ENCODE results near the gene F7.

F7 gene

DNA sequence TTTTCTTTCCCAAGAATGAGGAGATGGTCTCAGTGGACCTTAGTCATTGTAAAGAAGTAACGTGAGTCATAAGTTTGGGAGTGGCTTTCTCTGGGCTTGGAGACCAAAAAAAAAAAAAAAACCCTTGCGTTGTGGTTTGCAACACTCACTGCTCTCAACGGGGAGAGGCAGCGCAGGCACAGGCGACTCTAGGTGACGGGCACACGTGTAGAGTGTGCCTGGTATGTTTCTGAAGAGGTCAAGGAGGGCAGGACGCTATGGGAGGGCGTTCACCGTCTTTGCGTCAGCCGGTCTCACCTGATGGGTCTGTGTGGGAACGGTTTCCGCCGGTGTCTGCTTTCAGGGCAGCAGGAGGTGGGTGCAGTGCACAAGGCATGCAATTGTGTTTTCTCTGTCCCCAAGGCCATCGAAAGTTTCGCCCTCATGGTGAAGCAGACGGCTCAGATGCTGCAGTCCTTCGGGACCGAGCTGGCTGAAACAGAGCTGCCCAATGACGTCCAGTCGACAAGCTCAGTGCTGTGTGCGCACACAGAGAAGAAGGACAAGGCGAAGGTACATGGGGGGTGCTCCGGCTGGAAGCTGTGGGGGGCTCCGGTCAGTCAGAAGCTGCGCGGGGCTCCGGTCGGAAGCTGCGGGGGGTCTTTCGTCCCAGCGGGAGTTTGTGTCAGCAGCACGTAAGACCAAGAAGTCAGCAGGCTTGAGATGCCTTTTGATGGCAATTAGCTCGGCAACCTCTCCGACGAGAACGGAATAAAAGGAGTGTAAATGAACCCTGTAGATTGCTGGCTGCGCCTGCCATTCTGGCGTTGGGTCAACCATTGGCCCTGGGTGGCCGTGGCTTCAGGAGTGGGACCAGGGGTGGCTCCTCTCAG lies 40.8 kb upstream of the F7 start:
- H3K9me3 ChIP-seq (ENCODE audit: insufficient read depth, low read length): no peaks in the 10 kb centered on the region
- peak overlapping the region; percentile 1 for H3K9ac ChIP-seq (ENCODE audit: insufficient read length, low read depth)
- DNase-seq (ENCODE audit: low read depth, low spot score): no peak
- peaks cover 14% of the 10 kb centered on the region for H3K4me1 ChIP-seq (ENCODE audit: insufficient read depth, insufficient read length)
- TF ChIP-seq ZNF274 (IDR thresholded peaks at IDR 0.05; ENCODE audit: low read depth, low read length): no peak
- TF ChIP-seq YY1 (IDR thresholded peaks at IDR 0.05; ENCODE audit: insufficient read depth, insufficient read length): no peak
- TF ChIP-seq SUZ12 (IDR thresholded peaks at IDR 0.05; ENCODE audit: extremely low read depth, insufficient read depth, insufficient read length): no peak
- no peaks in the 10 kb centered on the region for H3K36me3 ChIP-seq (ENCODE audit: insufficient read depth, insufficient read length, low read length)
- H3K27me3 ChIP-seq (ENCODE audit: insufficient read depth, insufficient read length): peaks cover 4% of the 10 kb centered on the region
- no peak overlapping the region for H3K4me3 ChIP-seq (ENCODE audit: insufficient read length, low read depth)

GRCh38 chr13:113065406-113066141 lies 40.0 kb upstream of the F7 start:
- Histone ChIP-seq H3K4me3 (ENCODE audit: insufficient read length, low read depth) (no peak overlapping the region), H3K9ac (ENCODE audit: insufficient read length, low read depth) (no peak overlapping the region), H3K4me1 (ENCODE audit: insufficient read depth, insufficient read length) (peaks cover 17% of the 10 kb centered on the region), H3K9me3 (ENCODE audit: insufficient read depth, low read length) (no peaks in the 10 kb centered on the region), H3K27me3 (ENCODE audit: insufficient read depth, insufficient read length) (peaks cover 4% of the 10 kb centered on the region), H3K36me3 (ENCODE audit: insufficient read depth, insufficient read length, low read length) (no peaks in the 10 kb centered on the region)
- TF ChIP-seq SUZ12 (IDR thresholded peaks at IDR 0.05; ENCODE audit: extremely low read depth, insufficient read depth, insufficient read length) (no peak), ZNF274 (IDR thresholded peaks at IDR 0.05; ENCODE audit: low read depth, low read length) (no peak), YY1 (IDR thresholded peaks at IDR 0.05; ENCODE audit: insufficient read depth, insufficient read length) (no peak)
- DNase-seq (ENCODE audit: low read depth, low spot score): no peak

GRCh38 chr13:113066142-113066455 lies 39.5 kb upstream of the F7 start:
- TF ChIP-seq ZNF274 (IDR thresholded peaks at IDR 0.05; ENCODE audit: low read depth, low read length) (no peak), YY1 (IDR thresholded peaks at IDR 0.05; ENCODE audit: insufficient read depth, insufficient read length) (no peak), SUZ12 (IDR thresholded peaks at IDR 0.05; ENCODE audit: extremely low read depth, insufficient read depth, insufficient read length) (no peak)
- Histone ChIP-seq H3K9me3 (ENCODE audit: insufficient read depth, low read length) (no peaks in the 10 kb centered on the region), H3K27me3 (ENCODE audit: insufficient read depth, insufficient read length) (peaks cover 4% of the 10 kb centered on the region), H3K9ac (ENCODE audit: insufficient read length, low read depth) (peak overlapping the region; percentile 42), H3K4me1 (ENCODE audit: insufficient read depth, insufficient read length) (peaks cover 14% of the 10 kb centered on the region), H3K36me3 (ENCODE audit: insufficient read depth, insufficient read length, low read length) (no peaks in the 10 kb centered on the region), H3K4me3 (ENCODE audit: insufficient read length, low read depth) (no peak overlapping the region)
- DNase-seq (ENCODE audit: low read depth, low spot score): no peak

DNA sequence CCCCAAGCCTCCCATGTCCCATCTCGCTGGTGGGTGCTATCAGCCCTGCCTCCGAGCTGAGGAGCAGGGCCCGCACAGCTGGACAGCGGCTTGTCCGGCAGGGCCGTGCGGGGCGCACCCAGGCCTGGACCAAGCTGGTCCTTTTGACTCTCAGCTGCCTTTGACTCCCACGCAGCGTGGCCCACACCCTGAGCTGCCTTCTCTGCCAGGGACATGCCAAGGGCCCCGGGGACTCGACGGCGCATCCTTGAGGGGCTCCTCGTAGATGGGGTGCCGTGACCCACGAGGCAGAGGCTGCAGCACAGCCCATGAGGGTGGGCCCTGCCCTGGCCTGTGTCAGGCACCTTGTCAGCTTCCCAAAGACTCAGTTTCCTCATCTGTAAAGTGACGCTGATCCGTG lies 38.8 kb upstream of the F7 start:
- Histone ChIP-seq H3K4me1 (ENCODE audit: insufficient read depth, insufficient read length) (peaks cover 12% of the 10 kb centered on the region), H3K27me3 (ENCODE audit: insufficient read depth, insufficient read length) (peaks cover 4% of the 10 kb centered on the region), H3K9ac (ENCODE audit: insufficient read length, low read depth) (no peak overlapping the region), H3K36me3 (ENCODE audit: insufficient read depth, insufficient read length, low read length) (no peaks in the 10 kb centered on the region), H3K4me3 (ENCODE audit: insufficient read length, low read depth) (no peak overlapping the region), H3K9me3 (ENCODE audit: insufficient read depth, low read length) (no peaks in the 10 kb centered on the region)
- DNase-seq (ENCODE audit: low read depth, low spot score): no peak
- TF ChIP-seq ZNF274 (IDR thresholded peaks at IDR 0.05; ENCODE audit: low read depth, low read length): no peak
- TF ChIP-seq SUZ12 (IDR thresholded peaks at IDR 0.05; ENCODE audit: extremely low read depth, insufficient read depth, insufficient read length): no peak
- no peak for TF ChIP-seq YY1 (IDR thresholded peaks at IDR 0.05; ENCODE audit: insufficient read depth, insufficient read length)

DNA sequence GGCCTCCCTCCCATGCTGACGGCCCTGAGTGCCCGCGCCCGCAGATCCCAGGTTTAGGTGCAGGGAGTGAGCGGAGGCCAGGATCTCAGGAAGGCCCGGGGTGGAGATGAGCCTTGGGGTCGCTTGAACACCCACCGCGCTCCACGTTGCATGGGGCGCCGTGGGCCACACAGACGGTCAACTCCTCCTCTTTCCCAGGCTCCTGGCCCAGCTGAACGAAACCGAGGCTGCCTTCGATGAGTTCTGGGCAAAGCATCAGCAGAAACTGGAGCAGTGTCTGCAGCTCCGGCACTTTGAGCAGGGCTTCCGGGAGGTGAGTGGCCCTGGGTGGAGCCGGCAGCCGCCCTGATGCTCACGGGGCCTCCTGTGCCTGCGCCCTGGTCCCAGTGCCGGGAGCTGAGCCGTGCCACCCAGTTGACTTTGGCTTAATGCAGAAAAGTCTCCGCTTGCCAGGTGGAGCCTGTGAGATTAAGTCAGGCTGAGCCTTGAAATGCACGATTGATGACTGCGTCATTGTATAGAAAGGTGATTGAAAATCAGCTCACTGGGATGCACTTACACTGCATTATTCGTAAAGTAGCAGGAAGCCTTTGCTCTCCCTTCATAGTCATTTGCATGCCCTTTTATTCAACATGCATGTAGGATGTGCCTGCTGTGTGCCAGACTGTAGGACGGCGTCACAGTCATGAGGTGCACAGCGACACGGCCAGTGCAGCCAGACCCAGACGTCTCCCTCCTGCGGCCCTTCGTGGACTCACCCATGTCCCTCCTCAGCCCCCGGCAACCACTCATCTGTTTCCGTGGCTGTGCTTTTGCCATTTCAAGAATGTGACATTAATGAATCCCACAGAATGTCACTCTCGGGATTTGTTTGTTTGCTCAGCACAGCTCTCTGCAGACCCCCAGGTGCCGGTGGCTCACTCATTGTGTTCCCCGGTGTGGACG lies 35.5 kb upstream of the F7 start:
- Histone ChIP-seq H3K9me3 (ENCODE audit: insufficient read depth, low read length) (no peaks in the 10 kb centered on the region), H3K36me3 (ENCODE audit: insufficient read depth, insufficient read length, low read length) (no peaks in the 10 kb centered on the region), H3K9ac (ENCODE audit: insufficient read length, low read depth) (peak overlapping the region; percentile 21), H3K4me3 (ENCODE audit: insufficient read length, low read depth) (no peak overlapping the region), H3K27me3 (ENCODE audit: insufficient read depth, insufficient read length) (no peaks in the 10 kb centered on the region), H3K4me1 (ENCODE audit: insufficient read depth, insufficient read length) (peaks cover 5% of the 10 kb centered on the region)
- TF ChIP-seq ZNF274 (IDR thresholded peaks at IDR 0.05; ENCODE audit: low read depth, low read length): no peak
- no peak for TF ChIP-seq SUZ12 (IDR thresholded peaks at IDR 0.05; ENCODE audit: extremely low read depth, insufficient read depth, insufficient read length)
- TF ChIP-seq YY1 (IDR thresholded peaks at IDR 0.05; ENCODE audit: insufficient read depth, insufficient read length): no peak
- no peak for DNase-seq (ENCODE audit: low read depth, low spot score)

DNA sequence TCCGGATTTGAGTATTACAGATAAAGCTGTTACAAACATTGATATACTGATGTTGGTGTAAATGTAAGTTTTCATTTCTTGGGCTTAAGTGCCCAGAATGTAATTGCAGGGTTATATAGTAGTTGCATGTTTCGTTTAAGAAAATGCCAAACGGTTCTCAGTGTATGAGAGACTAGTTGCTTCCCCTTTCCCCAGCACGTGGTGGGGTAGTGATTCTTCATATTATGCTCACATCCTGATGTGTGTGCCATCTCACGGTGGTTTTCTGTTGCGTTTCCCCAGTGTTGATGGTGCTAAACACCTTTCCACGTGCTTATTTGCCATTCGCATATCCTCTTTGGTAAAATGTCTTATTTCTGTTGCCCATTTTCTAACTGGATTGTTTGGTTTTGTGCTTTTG lies 34.7 kb upstream of the F7 start:
- DNase-seq (ENCODE audit: low read depth, low spot score): no peak
- TF ChIP-seq YY1 (IDR thresholded peaks at IDR 0.05; ENCODE audit: insufficient read depth, insufficient read length) (no peak), ZNF274 (IDR thresholded peaks at IDR 0.05; ENCODE audit: low read depth, low read length) (no peak), SUZ12 (IDR thresholded peaks at IDR 0.05; ENCODE audit: extremely low read depth, insufficient read depth, insufficient read length) (no peak)
- Histone ChIP-seq H3K9me3 (ENCODE audit: insufficient read depth, low read length) (no peaks in the 10 kb centered on the region), H3K27me3 (ENCODE audit: insufficient read depth, insufficient read length) (no peaks in the 10 kb centered on the region), H3K36me3 (ENCODE audit: insufficient read depth, insufficient read length, low read length) (no peaks in the 10 kb centered on the region), H3K9ac (ENCODE audit: insufficient read length, low read depth) (no peak overlapping the region), H3K4me1 (ENCODE audit: insufficient read depth, insufficient read length) (peaks cover 5% of the 10 kb centered on the region), H3K4me3 (ENCODE audit: insufficient read length, low read depth) (no peak overlapping the region)
